ENCODE measurements around the gene RSBN1. TPM values are rescaled to one million over a fixed set of nuclear protein-coding genes. Genes with fewer than 3 reads are reported as not detected.
"Not testable (repeated sequence)": the region's sequence is repeated elsewhere in the genome, so short reads cannot be mapped to it uniquely, and the experiment has no call there.

Gene RSBN1
- total and polyA plus RNA-seq, 9 of the 15 experiments (the other 6 are each of a cell fraction or from before 2014, with no cell fraction given), result 4.5 to 24.3 (median 13.0) TPM

GRCh38 chr1:113717506-113717905 is 94.8 kb downstream of the RSBN1 start:
- CTCF ChIA-PET (ENCODE audit: low intra/inter-chr PET ratio); H3K4me1 ChIP-seq (replicated peaks in 1 of 2; ENCODE audit: control insufficient read depth in 2 of 2, insufficient read depth in 2 of 2, low read length in 2 of 2); in situ Hi-C loops (cut with MboI); BruUV-seq (replicated peaks); POLR2A ChIA-PET; H3K79me2 ChIP-seq (ENCODE audit: control insufficient read depth, insufficient read depth, low read length); FAIRE-seq; H3K27ac ChIP-seq (ENCODE audit: extremely low read depth, low read depth, low read length); H3K9ac ChIP-seq (ENCODE audit: insufficient read depth in 1 of 2, low read depth in 2 of 2, low read length in 2 of 2); H3K27me3 ChIP-seq (ENCODE audit: control insufficient read depth in 2 of 2, insufficient read depth in 2 of 2, low read length in 2 of 2); intact Hi-C loops (cut with micrococcal nuclease); H2AFZ ChIP-seq (ENCODE audit: low read depth, low read length); H4K20me1 ChIP-seq (replicated peaks; ENCODE audit: control insufficient read depth, insufficient read depth, low read length); ATAC-seq; H3K9me1 ChIP-seq (ENCODE audit: control insufficient read depth, insufficient read depth, low read length); H3K4me2 ChIP-seq (ENCODE audit: insufficient read depth, low read length); DNase-seq (ENCODE audit: extremely low read depth in 1 of 4, low spot score in 3 of 4); H3K4me3 ChIP-seq: not testable (repeated sequence)
- Histone ChIP-seq H3K36me3 (ENCODE audit: control insufficient read depth, insufficient read depth, low read length) (peaks cover 33% of the 10 kb centered on the region; the same call in 2 of the 3 replicates), H3K9me3 (replicated peaks; ENCODE audit: control insufficient read depth, insufficient read depth, low read depth, low read length) (peaks cover 16% of the 10 kb centered on the region)
- 89% methylated on average over 4 of the region's 6 CpGs for WGBS (ENCODE audit: insufficient coverage, low coverage, missing lambda C conversion rate)
- TF ChIP-seq ZFP36 (IDR thresholded peaks at IDR 0.05; ENCODE audit: low read depth, low read length, partially characterized antibody) (peak; percentile 52), ZBTB33 (CRISPR knock-in tag; IDR thresholded peaks at IDR 0.05) (peak; percentile 94), CC2D1A (IDR thresholded peaks at IDR 0.05) (peak; percentile 55; the same call in 1 of the 2 replicates), CHAMP1 (IDR thresholded peaks at IDR 0.05) (peak; percentile 78)
